ENCODE data around the gene C13orf46.
"Not testable (repeated sequence)": the region's sequence is repeated elsewhere in the genome, so short reads cannot be mapped to it uniquely, and the experiment has no call there.

The C13orf46 gene

GRCh38 chr13:113973218-113974164, at the start of gene C13orf46:
C13orf46 (minus strand) TSS chr13:113974076; CDS start chr13:113973997, 79 bp downstream.
- DNase-seq (ENCODE audit: low read depth, low spot score), result no peak

GRCh38 chr13:114022876-114023275, 49.0 kb upstream of the C13orf46 start:
- no peak for DNase-seq (ENCODE audit: low read depth, low spot score)

GRCh38 chr13:114022309-114022669, 48.4 kb upstream of the C13orf46 start:
- DNase-seq (ENCODE audit: low read depth, low spot score), result no peak

GRCh38 chr13:114021464-114022308, 47.8 kb upstream of the C13orf46 start:
- DNase-seq (ENCODE audit: low read depth, low spot score), result no peak

- no peak for DNase-seq (ENCODE audit: low read depth, low spot score)
Measured at GRCh38 chr13:114020750-114021463, 47.0 kb upstream of the C13orf46 start.

- not testable (repeated sequence) for DNase-seq (ENCODE audit: low read depth, low spot score)
Measured at GRCh38 chr13:114020134-114020533, 46.3 kb upstream of the C13orf46 start.

- no peak for DNase-seq (ENCODE audit: low read depth, low spot score)
Measured at GRCh38 chr13:114019367-114019766, 45.5 kb upstream of the C13orf46 start.

- DNase-seq (ENCODE audit: low read depth, low spot score), result no peak
Measured at GRCh38 chr13:114018461-114019055, 44.7 kb upstream of the C13orf46 start.

GRCh38 chr13:114017966-114018365, 44.1 kb upstream of the C13orf46 start:
- no peak for DNase-seq (ENCODE audit: low read depth, low spot score)

GRCh38 chr13:114017028-114017630, 43.3 kb upstream of the C13orf46 start:
- no peak for DNase-seq (ENCODE audit: low read depth, low spot score)

GRCh38 chr13:114016321-114017027, 42.6 kb upstream of the C13orf46 start:
- DNase-seq (ENCODE audit: low read depth, low spot score), result no peak

GRCh38 chr13:114015969-114016295, 42.1 kb upstream of the C13orf46 start:
- DNase-seq (ENCODE audit: low read depth, low spot score), result no peak

- DNase-seq (ENCODE audit: low read depth, low spot score), result no peak
Measured at GRCh38 chr13:114015111-114015968, 41.5 kb upstream of the C13orf46 start.

- DNase-seq (ENCODE audit: low read depth, low spot score), result no peak
Measured at GRCh38 chr13:114013952-114014629, 40.2 kb upstream of the C13orf46 start.

- no peak for DNase-seq (ENCODE audit: low read depth, low spot score)
Measured at GRCh38 chr13:114013336-114013735, 39.5 kb upstream of the C13orf46 start.

GRCh38 chr13:114012921-114013320, 39.0 kb upstream of the C13orf46 start:
- DNase-seq (ENCODE audit: low read depth, low spot score), result no peak

- DNase-seq (ENCODE audit: low read depth, low spot score), result no peak
Measured at GRCh38 chr13:114012141-114012540, 38.3 kb upstream of the C13orf46 start.

- DNase-seq (ENCODE audit: low read depth, low spot score), result no peak
Measured at GRCh38 chr13:114011226-114011625, 37.4 kb upstream of the C13orf46 start.
